Measurements from ENCODE around the gene NEK8. TPM values are rescaled to one million over a fixed set of nuclear protein-coding genes. Genes with fewer than 3 reads are reported as not detected.

Gene NEK8
- 1.6 and 6.7 TPM in 2 replicates for polyA plus RNA-seq (2014; cell fraction: cytosol; rRNA removed)
- 3.6 and 8.4 TPM in 2 replicates for polyA plus RNA-seq (2014; cell fraction: nucleus; rRNA removed)

GRCh38 chr17:28728364-28729200 lies at the start of gene NEK8:
Gene NEK8, plus strand, starts transcription at chr17:28728788. Its CDS starts 26 bp downstream, at chr17:28728814.
- peak; percentile 94 for DNase-seq (ENCODE audit: low spot score)

GRCh38 chr17:28682655-28683054 lies 45.9 kb upstream of the NEK8 start:
- DNase-seq (ENCODE audit: low spot score), result no peak

GRCh38 chr17:28684963-28685362 lies 43.6 kb upstream of the NEK8 start:
- peak; percentile 95 for DNase-seq (ENCODE audit: low spot score)

- DNase-seq (ENCODE audit: low spot score), result no peak
Measured at GRCh38 chr17:28685366-28685765, 43.2 kb upstream of the NEK8 start.

- DNase-seq (ENCODE audit: low spot score), result no peak
Measured at GRCh38 chr17:28686296-28686695, 42.3 kb upstream of the NEK8 start.

- DNase-seq (ENCODE audit: low spot score), result no peak
Measured at GRCh38 chr17:28688481-28688880, 40.1 kb upstream of the NEK8 start.

GRCh38 chr17:28689011-28689410 lies 39.6 kb upstream of the NEK8 start:
- no peak for DNase-seq (ENCODE audit: low spot score)

- DNase-seq (ENCODE audit: low spot score), result no peak
Measured at GRCh38 chr17:28693869-28694268, 34.7 kb upstream of the NEK8 start.

- no peak for DNase-seq (ENCODE audit: low spot score)
Measured at GRCh38 chr17:28698253-28698941, 30.2 kb upstream of the NEK8 start.

GRCh38 chr17:28700278-28700677 lies 28.3 kb upstream of the NEK8 start:
- no peak for DNase-seq (ENCODE audit: low spot score)

GRCh38 chr17:28700830-28701492 lies 27.6 kb upstream of the NEK8 start:
- DNase-seq (ENCODE audit: low spot score), result no peak

- DNase-seq (ENCODE audit: low spot score), result no peak
Measured at GRCh38 chr17:28702026-28702751, 26.4 kb upstream of the NEK8 start.

- DNase-seq (ENCODE audit: low spot score), result no peak
Measured at GRCh38 chr17:28702752-28703150, 25.8 kb upstream of the NEK8 start.

GRCh38 chr17:28703552-28704218 lies 24.9 kb upstream of the NEK8 start:
- no peak for DNase-seq (ENCODE audit: low spot score)

- no peak for DNase-seq (ENCODE audit: low spot score)
Measured at GRCh38 chr17:28704219-28704858, 24.2 kb upstream of the NEK8 start.

- no peak for DNase-seq (ENCODE audit: low spot score)
Measured at GRCh38 chr17:28705074-28705659, 23.4 kb upstream of the NEK8 start.

- no peak for DNase-seq (ENCODE audit: low spot score)
Measured at GRCh38 chr17:28705728-28706334, 22.8 kb upstream of the NEK8 start.

GRCh38 chr17:28706471-28707338 lies 21.9 kb upstream of the NEK8 start:
- DNase-seq (ENCODE audit: low spot score), result peak; percentile 89

GRCh38 chr17:28707339-28707720 lies 21.3 kb upstream of the NEK8 start:
- DNase-seq (ENCODE audit: low spot score), result no peak

Measured in SK-N-DZ (cell line).